Erythroblast (primary cell): ENCODE measurements around the gene STAB2.

Experiments used
- GATA1 ChIP-seq: IDR thresholded peaks from 2 replicates; pipeline ENCODE4 v1.6.1; 2011; ENCODE audit warnings: low read depth, mild to moderate bottlenecking, control low read depth, low read length, moderate library complexity
- POLR2A ChIP-seq: IDR thresholded peaks from 2 replicates; pipeline ENCODE4 v1.6.1; 2011; ENCODE audit warnings: mild to moderate bottlenecking, low read length

DNA sequence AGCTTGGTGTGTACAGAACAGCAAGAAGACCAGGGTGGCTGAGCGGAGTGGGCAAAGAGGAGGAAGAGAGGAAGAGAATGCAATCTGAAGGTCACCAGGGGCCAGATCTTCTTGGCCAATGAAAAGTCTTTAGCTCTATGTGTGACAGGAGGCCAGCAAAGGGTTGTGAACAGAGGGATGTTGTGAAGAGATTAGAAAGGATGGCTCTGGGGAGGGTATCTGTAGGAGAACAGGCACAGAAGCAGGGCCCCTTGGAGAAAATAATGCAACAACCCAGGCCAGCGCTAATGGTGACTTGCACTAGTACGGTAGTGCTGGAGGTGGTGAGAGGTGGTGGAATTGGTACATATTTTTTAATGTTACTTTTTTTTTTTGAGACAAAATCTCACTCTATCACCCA, 156.7 kb downstream of the STAB2 start:
- TF ChIP-seq POLR2A: no peak
- no peak for TF ChIP-seq GATA1
